Hematopoietic multipotent progenitor cell treated with erythropoietin and hydrocortisone succinate and interleukin-3 and kit ligand, for 17 days (in vitro differentiated cells): ENCODE results near the gene NOXO1.
"Not testable (repeated sequence)": the region's sequence is repeated elsewhere in the genome, so short reads cannot be mapped to it uniquely, and the experiment has no call there.

Source experiments
- DNase-seq: peaks from one replicate; pipeline ENCODE4 v3.0.0-alpha.2; 2015; ENCODE audit warnings: low spot score

Gene NOXO1

GRCh38 chr16:1962161-1963153 lies 18.8 kb downstream of the NOXO1 start:
- not testable (repeated sequence) for DNase-seq

- DNase-seq: no peak
Measured at GRCh38 chr16:1961651-1962067, 19.6 kb downstream of the NOXO1 start.

DNA sequence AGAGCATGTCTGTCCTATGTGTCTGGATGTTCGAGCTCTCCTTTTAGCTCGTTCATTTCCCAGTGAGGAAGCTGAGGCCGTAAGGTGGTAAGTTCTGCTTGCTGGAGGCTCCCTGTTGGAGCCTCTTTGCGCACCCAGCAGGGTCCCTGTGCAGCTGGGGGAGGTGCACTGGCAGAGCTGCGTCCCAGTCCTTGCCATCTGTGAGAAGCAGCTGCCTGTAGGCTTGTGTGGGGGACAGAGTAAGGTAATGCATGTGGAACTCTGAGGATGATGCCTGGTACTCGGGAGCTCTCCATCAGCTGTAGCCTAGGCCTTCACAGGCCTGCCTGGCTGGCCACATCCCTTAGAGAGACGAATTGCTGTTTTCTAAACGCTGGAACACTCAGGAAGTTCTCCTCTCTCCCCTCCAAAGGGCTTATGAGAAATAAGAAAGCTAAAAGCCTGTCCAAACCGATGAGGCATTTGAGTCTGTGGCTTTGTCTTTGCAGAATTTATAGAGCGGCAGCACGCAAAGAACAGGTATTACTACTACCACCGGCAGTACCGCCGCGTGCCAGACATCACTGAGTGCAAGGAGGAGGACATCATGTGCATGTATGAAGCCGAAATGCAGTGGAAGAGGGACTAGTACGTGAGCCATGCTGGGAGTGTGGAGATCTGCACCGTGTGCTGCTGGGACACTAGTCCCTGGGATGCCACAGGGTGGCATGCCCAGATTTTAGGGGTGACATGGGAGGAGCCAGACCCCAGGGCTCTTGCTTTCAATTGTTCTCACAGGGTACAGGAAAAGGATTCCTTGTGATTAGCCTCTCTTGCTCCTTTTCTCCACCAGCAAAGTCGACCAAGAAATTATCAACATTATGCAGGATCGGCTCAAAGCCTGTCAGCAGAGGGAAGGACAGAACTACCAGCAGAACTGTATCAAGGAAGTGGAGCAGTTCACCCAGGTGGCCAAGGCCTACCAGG lies 20.3 kb downstream of the NOXO1 start:
- no peak for DNase-seq

- peak; percentile 91 for DNase-seq
Measured at GRCh38 chr16:1959269-1960039, 21.8 kb downstream of the NOXO1 start, which contains the start of gene NDUFB10. NDUFB10 (plus strand) TSS chr16:1959538; CDS start chr16:1959625, 87 bp downstream.

GRCh38 chr16:1958715-1959268 lies 22.5 kb downstream of the NOXO1 start:
- DNase-seq: no peak

DNA sequence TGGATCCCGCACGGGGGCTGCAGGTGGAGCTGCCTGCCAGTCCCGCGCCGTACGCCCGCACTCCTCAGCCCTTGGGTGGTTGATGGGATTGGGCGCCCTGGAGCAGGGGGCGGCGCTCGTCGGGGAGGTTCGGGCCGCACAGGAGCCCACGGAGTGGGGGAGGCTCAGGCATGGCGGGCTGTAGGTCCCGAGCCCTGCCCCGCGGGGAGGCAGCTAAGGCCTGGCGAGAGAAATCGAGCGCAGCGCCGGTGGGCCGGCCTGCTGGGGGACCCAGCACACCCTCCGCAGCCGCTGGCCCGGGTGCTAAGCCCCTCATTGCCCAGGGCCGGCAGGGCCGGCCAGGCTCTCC lies 23.2 kb downstream of the NOXO1 start:
- not testable (repeated sequence) for DNase-seq

GRCh38 chr16:1957434-1958142 lies 23.7 kb downstream of the NOXO1 start:
- DNase-seq: not testable (repeated sequence)

- DNase-seq: no peak
Measured at GRCh38 chr16:1953734-1954133, 27.5 kb downstream of the NOXO1 start.

DNA sequence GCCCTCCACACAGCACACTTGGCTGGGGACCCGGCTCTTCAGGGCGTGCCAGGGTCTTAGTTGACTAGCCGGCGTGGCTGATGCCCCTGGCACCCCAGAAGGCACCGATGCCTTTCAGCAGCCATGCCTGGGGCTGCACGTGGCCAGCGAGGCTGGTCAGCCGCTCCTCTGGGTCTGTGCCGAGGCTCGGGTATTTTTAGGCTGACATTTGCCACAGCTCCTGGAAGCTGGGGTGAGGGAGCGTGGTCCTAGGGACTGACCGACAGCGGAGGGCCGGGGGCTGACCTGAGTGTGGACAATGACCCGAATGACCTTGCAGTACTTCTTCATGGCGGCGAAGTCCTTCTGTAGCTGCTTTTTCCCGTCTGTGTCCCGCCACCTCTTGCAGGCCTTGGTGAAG lies 30.7 kb downstream of the NOXO1 start:
- DNase-seq: no peak

- DNase-seq: no peak
Measured at GRCh38 chr16:1950047-1950446, 31.2 kb downstream of the NOXO1 start.

DNA sequence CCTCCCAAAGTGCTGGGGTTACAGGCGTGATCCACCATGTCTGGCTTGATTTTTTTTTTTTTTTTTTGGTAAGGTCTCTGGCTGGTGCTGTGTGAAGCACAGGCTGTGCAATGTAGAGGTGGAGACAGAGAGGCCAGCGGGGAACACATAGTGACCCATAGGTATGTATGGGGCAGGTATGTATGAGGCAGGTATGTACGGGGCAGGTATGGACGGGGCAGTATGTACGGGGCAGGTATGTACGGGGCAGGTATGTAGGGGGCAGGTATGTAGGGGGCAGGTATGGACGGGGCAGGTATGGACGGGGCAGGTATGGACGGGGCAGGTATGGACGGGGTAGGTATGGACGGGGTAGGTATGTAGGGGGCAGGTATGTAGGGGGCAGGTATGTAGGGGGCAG lies 31.8 kb downstream of the NOXO1 start:
- DNase-seq: no peak

DNA sequence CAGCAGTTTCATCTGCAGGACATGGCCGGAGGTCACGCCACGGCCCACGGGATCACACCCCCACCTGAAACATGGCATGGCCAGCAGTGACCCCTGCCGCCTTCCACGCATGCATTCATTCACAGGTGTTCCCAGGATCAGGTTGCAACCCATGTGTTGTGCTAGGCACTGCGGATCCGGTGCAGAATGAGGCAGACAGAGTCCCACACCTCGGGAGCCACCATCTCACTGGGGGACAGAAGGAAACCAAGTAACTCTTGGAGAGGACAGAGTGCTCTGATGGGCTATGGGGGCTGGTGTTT lies 33.9 kb downstream of the NOXO1 start:
- DNase-seq: no peak

DNA sequence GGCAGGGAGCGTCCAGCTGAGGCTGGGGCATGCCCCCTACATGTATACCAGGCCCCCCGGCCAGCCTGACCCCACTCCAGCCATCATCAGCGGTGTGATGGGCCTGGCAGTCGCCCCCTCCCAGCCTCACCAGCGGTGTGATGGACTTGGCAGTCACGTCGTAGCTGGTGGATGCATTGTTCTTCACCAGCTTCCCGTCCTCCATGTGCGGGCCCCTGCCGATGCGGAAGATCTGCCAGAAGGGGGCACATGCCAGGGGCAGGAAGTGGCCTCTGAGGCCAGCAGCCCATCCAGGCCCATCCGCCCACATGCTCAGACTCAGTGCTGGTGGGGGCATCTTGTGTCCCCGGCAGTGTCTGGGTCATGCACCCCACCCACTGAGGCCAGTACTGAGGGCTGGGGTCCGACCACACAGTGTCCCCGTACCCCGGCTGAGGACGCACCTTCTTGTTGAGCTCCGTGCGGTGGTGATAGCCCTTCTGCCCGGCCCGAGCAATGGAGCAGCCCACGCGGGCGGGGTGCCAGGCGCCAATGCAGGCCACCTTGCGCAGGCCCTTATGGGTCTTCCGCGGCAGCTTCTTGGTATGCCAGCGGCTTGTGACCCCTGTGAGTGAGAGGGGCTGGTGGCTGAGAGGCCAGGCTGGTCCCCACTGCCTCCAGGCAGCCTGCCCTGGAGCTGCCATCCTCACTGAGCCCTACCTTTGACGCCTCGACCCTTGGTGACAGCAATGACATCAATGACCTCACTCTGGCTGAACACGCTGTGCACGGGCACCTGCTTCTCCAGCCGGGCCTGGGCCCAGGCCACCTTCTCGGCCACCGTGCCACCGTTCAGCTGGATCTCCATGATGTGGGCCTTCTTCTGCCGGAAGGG lies 34.5 kb downstream of the NOXO1 start:
- DNase-seq: no peak

- no peak for DNase-seq
Measured at GRCh38 chr16:1945559-1946391, 35.5 kb downstream of the NOXO1 start.

GRCh38 chr16:1944612-1945199 lies 36.6 kb downstream of the NOXO1 start:
- DNase-seq: no peak

- DNase-seq: peak; percentile 97
Measured at GRCh38 chr16:1942810-1943726, 38.2 kb downstream of the NOXO1 start, which contains the start of gene MSRB1. MSRB1 (minus strand) TSS chr16:1943199; CDS start chr16:1943156, 43 bp downstream.

DNA sequence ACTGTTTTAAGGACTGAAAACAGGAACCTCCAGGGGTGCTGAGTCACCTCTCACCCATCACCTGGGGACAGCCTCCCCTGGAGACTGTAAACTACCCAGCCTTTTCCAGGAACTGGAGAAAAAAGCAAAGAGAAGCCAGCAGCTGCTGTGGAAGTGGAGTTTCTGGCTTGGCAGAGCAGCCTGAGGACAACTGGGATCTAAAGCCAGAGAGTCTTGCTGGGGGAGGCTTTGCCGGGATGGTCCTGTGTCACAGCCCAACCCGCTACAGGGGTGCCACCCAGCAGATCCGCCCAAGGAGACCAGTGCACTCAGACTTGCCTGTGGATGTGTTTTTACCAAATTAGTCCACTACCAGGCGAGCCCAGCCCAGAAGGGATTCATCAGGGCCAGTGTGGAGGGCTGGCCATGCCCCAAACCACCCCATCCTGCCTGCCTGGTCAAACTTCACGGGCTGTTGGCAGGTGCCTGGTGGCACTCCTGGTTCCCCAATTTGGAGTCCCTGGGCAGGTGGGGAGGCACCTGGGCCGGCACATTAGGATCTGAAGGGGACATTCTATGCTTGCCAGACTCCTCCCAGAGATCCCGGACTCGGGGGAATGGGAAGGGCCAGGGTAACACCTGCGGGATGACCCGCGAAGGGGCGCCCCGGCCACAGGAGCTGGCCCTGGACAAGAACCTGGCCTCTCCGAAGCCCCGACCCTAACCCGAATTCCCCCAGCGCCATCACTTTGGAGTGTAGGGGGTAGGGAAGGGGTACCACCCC lies 39.0 kb downstream of the NOXO1 start:
- DNase-seq: peak; percentile 37
